ENCODE results near the gene NEK9.

The NEK9 gene

GRCh38 chr14:75046275-75046674 is 80.6 kb downstream of the NEK9 start:
- Histone ChIP-seq H3K36me3 (replicated peaks) (no peaks in the 10 kb centered on the region), H3K4me1 (no peaks in the 10 kb centered on the region), H3K27me3 (ENCODE audit: low read depth) (peaks cover 10% of the 10 kb centered on the region), H3K9me3 (no peaks in the 10 kb centered on the region), H3K4me3 (no peak overlapping the region)
- DNase-seq (ENCODE audit: low spot score in 2 of 2): no peak
- in situ Hi-C loops (cut with MboI; ENCODE audit: low sequenced_read_pairs): no loop called here

DNA sequence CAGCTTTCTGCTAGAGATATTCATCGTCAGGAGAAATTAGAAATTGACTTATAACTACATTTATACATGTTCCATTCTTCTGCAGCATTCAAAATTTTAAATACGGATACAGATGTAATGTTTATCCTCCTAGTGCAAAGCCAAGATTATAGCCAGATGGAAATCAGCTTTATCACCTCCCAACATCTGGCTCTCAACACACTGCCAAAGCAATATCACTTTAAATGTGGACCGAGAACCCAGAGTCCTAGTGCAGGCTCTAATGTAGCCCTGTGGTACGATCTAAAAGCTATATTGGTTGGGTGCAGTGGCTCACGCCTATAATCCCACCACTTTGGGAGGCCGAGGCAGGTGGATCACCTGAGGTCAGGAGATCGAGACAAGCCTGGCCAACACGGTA is 82.1 kb downstream of the NEK9 start:
- Histone ChIP-seq H3K4me1 (no peaks in the 10 kb centered on the region), H3K27me3 (ENCODE audit: low read depth) (peaks cover 10% of the 10 kb centered on the region), H3K4me3 (no peak overlapping the region), H3K9me3 (no peaks in the 10 kb centered on the region), H3K36me3 (replicated peaks) (no peaks in the 10 kb centered on the region)
- in situ Hi-C loops (cut with MboI; ENCODE audit: low sequenced_read_pairs): no loop called here
- no peak for DNase-seq (ENCODE audit: low spot score in 2 of 2)

DNA sequence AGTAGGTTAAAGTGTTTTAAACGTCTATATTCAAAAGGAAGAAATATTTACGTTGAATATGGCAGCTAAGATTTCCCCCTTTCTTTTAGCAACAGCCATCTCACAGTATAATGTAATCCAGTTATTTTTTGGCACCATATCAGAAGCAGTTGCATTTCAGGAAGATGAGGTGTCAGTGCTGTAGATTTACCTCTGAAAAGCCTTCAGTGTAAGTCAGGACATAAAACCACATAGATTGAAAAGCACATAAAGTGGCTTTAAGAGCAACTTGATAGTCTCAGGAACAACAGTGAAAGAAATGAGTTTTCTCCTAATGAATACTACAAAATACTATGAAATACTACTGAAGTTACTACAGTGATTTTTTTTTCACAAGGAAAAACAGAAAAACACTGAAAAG is 82.5 kb downstream of the NEK9 start:
- Histone ChIP-seq H3K36me3 (replicated peaks) (no peaks in the 10 kb centered on the region), H3K4me3 (no peak overlapping the region), H3K9me3 (no peaks in the 10 kb centered on the region), H3K27me3 (ENCODE audit: low read depth) (peaks cover 10% of the 10 kb centered on the region), H3K4me1 (no peaks in the 10 kb centered on the region; the same call in 1 of the 2 replicates)
- in situ Hi-C loops (cut with MboI; ENCODE audit: low sequenced_read_pairs): no loop called here
- DNase-seq (ENCODE audit: low spot score in 2 of 2): no peak

GRCh38 chr14:75042035-75042434 is 84.8 kb downstream of the NEK9 start:
- H3K9me3 ChIP-seq: no peaks in the 10 kb centered on the region
- H3K4me1 ChIP-seq: no peaks in the 10 kb centered on the region; the same call in 1 of the 2 replicates
- H3K27me3 ChIP-seq (ENCODE audit: low read depth): peaks cover 6% of the 10 kb centered on the region
- in situ Hi-C loops (cut with MboI; ENCODE audit: low sequenced_read_pairs): no loop called here
- DNase-seq (ENCODE audit: low spot score in 2 of 2): no peak
- no peaks in the 10 kb centered on the region for H3K36me3 ChIP-seq (replicated peaks)
- H3K4me3 ChIP-seq: no peak overlapping the region

- DNase-seq (ENCODE audit: low spot score in 2 of 2): no peak
- no peaks in the 10 kb centered on the region for H3K9me3 ChIP-seq
- no peaks in the 10 kb centered on the region for H3K36me3 ChIP-seq (replicated peaks)
- H3K4me3 ChIP-seq: no peak overlapping the region
- peaks cover 3% of the 10 kb centered on the region; the same call in 1 of the 2 replicates for H3K27me3 ChIP-seq (ENCODE audit: low read depth)
- no peaks in the 10 kb centered on the region; the same call in 1 of the 2 replicates for H3K4me1 ChIP-seq
- in situ Hi-C loops (cut with MboI; ENCODE audit: low sequenced_read_pairs): no loop called here
Measured at GRCh38 chr14:75041613-75042012, 85.2 kb downstream of the NEK9 start.

DNA sequence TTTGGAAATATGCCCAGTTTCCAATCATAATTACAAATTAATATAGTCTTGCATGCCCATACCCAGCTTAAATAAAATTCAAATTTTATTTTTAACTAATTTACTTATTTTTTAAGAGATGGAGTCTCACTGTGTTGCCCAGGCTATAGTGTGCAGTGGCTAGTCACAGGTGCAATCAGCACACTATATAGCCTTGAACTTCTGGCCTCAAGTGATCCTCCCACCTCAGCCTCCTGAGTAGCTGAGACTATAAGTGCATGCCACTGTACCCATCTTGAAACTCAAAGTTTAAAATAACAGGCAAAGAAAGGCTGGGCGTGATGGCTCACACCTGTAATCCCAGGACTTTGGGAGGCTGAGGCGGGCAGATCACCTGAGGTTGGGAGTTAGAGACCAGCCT is 85.9 kb downstream of the NEK9 start:
- in situ Hi-C loops (cut with MboI; ENCODE audit: low sequenced_read_pairs): no loop called here
- DNase-seq (ENCODE audit: low spot score in 2 of 2): no peak
- H3K4me1 ChIP-seq: no peaks in the 10 kb centered on the region; the same call in 1 of the 2 replicates
- no peaks in the 10 kb centered on the region for H3K36me3 ChIP-seq (replicated peaks)
- no peaks in the 10 kb centered on the region for H3K9me3 ChIP-seq
- no peak overlapping the region for H3K4me3 ChIP-seq
- H3K27me3 ChIP-seq (ENCODE audit: low read depth): peaks cover 3% of the 10 kb centered on the region; the same call in 1 of the 2 replicates

DNA sequence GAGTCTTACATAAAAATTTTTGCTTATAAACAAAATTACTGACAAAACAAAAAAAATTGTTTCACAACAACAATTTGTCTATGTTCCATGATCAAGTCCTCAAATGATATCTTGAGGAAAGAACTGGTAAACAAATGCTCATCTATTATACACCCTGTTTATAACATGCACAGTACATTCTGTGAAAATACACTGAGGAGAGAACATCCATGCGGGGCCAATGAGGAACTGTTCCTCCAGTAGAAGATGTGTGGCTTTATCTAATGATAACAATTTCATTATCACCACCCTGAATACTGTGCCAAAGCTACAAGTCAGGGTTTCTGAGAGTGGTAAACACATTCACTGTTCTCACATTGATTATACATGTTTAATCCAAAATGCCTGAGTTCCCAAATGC is 86.3 kb downstream of the NEK9 start:
- in situ Hi-C loops (cut with MboI; ENCODE audit: low sequenced_read_pairs): no loop called here
- Histone ChIP-seq H3K4me1 (no peaks in the 10 kb centered on the region; the same call in 1 of the 2 replicates), H3K36me3 (replicated peaks) (no peaks in the 10 kb centered on the region), H3K4me3 (no peak overlapping the region), H3K9me3 (no peaks in the 10 kb centered on the region), H3K27me3 (ENCODE audit: low read depth) (peaks cover 3% of the 10 kb centered on the region; the same call in 1 of the 2 replicates)
- DNase-seq (ENCODE audit: low spot score in 2 of 2): no peak

GRCh38 chr14:75032939-75033338 is 93.9 kb downstream of the NEK9 start:
- peaks cover 3% of the 10 kb centered on the region; the same call in 1 of the 2 replicates for H3K27me3 ChIP-seq (ENCODE audit: low read depth)
- no peak for DNase-seq (ENCODE audit: low spot score in 2 of 2)
- in situ Hi-C loops (cut with MboI; ENCODE audit: low sequenced_read_pairs): no loop called here
- H3K4me1 ChIP-seq: no peaks in the 10 kb centered on the region
- H3K9me3 ChIP-seq: no peaks in the 10 kb centered on the region
- no peak overlapping the region for H3K4me3 ChIP-seq
- no peaks in the 10 kb centered on the region for H3K36me3 ChIP-seq (replicated peaks)

DNA sequence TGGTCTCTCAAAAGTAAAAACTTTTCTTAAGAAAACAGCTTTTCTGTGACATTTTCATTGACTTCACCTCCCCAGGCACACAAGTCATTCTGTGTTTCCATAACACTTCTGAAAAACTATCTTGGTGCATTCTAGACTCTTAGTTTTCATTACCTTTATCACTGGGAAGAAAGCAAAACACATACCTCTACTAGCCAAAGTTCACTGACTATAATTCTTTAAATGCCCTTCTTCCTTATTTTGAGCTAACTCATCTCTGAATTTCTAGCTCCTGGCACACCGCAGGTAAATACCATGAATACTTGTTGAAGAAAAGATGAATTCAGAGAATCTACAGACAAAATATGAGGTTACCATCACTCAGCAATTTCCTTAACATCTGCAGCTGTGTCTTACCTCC is 96.7 kb downstream of the NEK9 start:
- H3K4me1 ChIP-seq: no peaks in the 10 kb centered on the region
- H3K27me3 ChIP-seq (ENCODE audit: low read depth): no peaks in the 10 kb centered on the region
- DNase-seq (ENCODE audit: low spot score in 2 of 2): no peak
- no peaks in the 10 kb centered on the region for H3K9me3 ChIP-seq
- no peak overlapping the region for H3K4me3 ChIP-seq
- in situ Hi-C loops (cut with MboI; ENCODE audit: low sequenced_read_pairs): no loop called here
- no peaks in the 10 kb centered on the region for H3K36me3 ChIP-seq (replicated peaks)
